Measurements from ENCODE around the gene HOXC5.

DNA sequence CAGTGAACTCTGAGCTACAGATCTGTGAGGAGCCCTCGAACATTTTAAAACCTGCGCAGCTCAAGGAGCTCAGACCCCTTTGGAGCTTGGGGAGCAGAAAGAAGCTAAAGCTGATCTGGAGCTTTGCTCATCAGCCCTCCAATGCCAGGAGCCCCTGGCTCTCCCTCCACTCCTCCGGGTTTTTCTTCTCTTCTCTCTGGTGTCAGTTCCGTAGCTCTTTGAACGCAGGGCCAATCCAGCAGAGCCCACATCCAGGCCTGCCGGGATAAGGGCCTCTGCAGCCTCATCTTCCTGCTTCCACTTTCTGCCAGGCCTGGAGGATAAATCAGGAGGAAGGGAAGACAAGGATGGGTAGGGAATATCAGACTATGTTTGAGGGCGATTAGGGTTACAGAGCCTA, 26.8 kb downstream of the HOXC5 start:
- TF ChIP-seq, protein P1, sequence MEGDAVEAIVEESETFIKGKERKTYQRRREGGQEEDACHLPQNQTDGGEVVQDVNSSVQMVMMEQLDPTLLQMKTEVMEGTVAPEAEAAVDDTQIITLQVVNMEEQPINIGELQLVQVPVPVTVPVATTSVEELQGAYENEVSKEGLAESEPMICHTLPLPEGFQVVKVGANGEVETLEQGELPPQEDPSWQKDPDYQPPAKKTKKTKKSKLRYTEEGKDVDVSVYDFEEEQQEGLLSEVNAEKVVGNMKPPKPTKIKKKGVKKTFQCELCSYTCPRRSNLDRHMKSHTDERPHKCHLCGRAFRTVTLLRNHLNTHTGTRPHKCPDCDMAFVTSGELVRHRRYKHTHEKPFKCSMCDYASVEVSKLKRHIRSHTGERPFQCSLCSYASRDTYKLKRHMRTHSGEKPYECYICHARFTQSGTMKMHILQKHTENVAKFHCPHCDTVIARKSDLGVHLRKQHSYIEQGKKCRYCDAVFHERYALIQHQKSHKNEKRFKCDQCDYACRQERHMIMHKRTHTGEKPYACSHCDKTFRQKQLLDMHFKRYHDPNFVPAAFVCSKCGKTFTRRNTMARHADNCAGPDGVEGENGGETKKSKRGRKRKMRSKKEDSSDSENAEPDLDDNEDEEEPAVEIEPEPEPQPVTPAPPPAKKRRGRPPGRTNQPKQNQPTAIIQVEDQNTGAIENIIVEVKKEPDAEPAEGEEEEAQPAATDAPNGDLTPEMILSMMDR (conservative IDR thresholded peaks at IDR 0.05; ENCODE audit: low read length), result no peak
- no peak for TF ChIP-seq EZH2phosphoT487 (IDR thresholded peaks at IDR 0.05; ENCODE audit: borderline replicate concordance, low read depth, low read length)

Data from OCI-LY7 (cell line).